H1 (cell line): ENCODE measurements around the gene IL6R. TPM values are rescaled to one million over a fixed set of nuclear protein-coding genes. Genes with fewer than 3 reads are reported as not detected.

Experiments used
- CTCF ChIA-PET: fragments of 300-600 bp; sonication (Branson Sonifier 250); formaldehyde crosslinking; loops from one replicate; lab custom pipeline; 2021; ENCODE audit not compliant: partially characterized antibody; lab: Charles Lee
- POLR2A ChIA-PET: fragments of 300-600 bp; sonication (Branson Sonifier 250); formaldehyde crosslinking; loops from one replicate; lab custom pipeline; 2021; ENCODE audit warnings: inconsistent platforms; ENCODE audit not compliant: partially characterized antibody; lab: Charles Lee
- DNase-seq, 2 experiments: peaks; one replicate each; pipeline versions ENCODE4 v3.0.0 to v3.0.0-alpha.2; 2010 to 2022; ENCODE audit warnings: low spot score in 2 of 2, low read depth in 1 of 2, mixed read lengths in 1 of 2
- FAIRE-seq: peaks from 2 replicates; lab custom pipeline; 2011; peaks lifted over from hg19 to GRCh38; lab: Jason Lieb, UNC
- H2AFZ ChIP-seq: 2 replicates; pipeline ENCODE4 v1.8.1; 2012; ENCODE audit warnings: low read length, inconsistent platforms
- H2AK5ac ChIP-seq: 2 replicates; pipeline ENCODE4 v1.6.1; 2013; ENCODE audit warnings: low read depth, low read length
- H2BK120ac ChIP-seq: replicated peaks from 2 replicates; pipeline ENCODE3; 2013; ENCODE audit warnings: low read depth, low read length, inconsistent platforms
- H2BK12ac ChIP-seq: 2 replicates; pipeline ENCODE4 v1.6.1; 2013; ENCODE audit warnings: low read depth, low read length
- H2BK15ac ChIP-seq: 2 replicates; pipeline ENCODE4 v1.6.1; 2013; ENCODE audit warnings: low read length
- H2BK20ac ChIP-seq: 2 replicates; pipeline ENCODE4 v1.6.1; 2013; ENCODE audit warnings: low read length
- H2BK5ac ChIP-seq: 2 replicates; pipeline ENCODE4 v1.6.1; 2013; ENCODE audit warnings: low read depth, low read length
- H3K14ac ChIP-seq: 2 replicates; pipeline ENCODE4 v1.6.1; 2013; ENCODE audit warnings: inconsistent platforms; ENCODE audit not compliant: insufficient read length
- H3K18ac ChIP-seq: 2 replicates; pipeline ENCODE4 v1.6.1; 2013; ENCODE audit warnings: low read length; ENCODE audit errors: extremely low read depth
- H3K23ac ChIP-seq: 2 replicates; pipeline ENCODE4 v1.6.1; 2013; ENCODE audit warnings: inconsistent platforms; ENCODE audit not compliant: insufficient read length
- H3K23me2 ChIP-seq: 2 replicates; pipeline ENCODE4 v1.6.1; 2013; ENCODE audit warnings: low read depth, low read length
- H3K27ac ChIP-seq: 2 replicates; pipeline ENCODE4 v1.6.1; 2011; ENCODE audit warnings: low read depth, low read length, inconsistent platforms
- H3K27me3 ChIP-seq, 4 experiments: replicated peaks in 1 of 4; 1 replicate in 1 of 4; 2 replicates in 3 of 4; pipeline versions ENCODE4 v1.6.1 to v1.8.1; 2011 to 2013; ENCODE audit warnings: low read length in 3 of 4, mild to moderate bottlenecking in 3 of 4, inconsistent platforms in 2 of 4, mixed read lengths in 2 of 4, moderate library complexity in 1 of 4; ENCODE audit not compliant: control insufficient read depth in 3 of 4, insufficient read depth in 3 of 4; ENCODE audit errors: extremely low read depth in 1 of 4
- H3K36me3 ChIP-seq, 4 experiments: 2 replicates each; pipeline versions ENCODE4 v1.6.1 to v1.8.1; 2011 to 2013; ENCODE audit warnings: mild to moderate bottlenecking in 4 of 4, low read length in 3 of 4, moderate library complexity in 2 of 4, control low read depth in 1 of 4, inconsistent platforms in 1 of 4; ENCODE audit not compliant: insufficient read depth in 4 of 4, control insufficient read depth in 2 of 4
- H3K4ac ChIP-seq: replicated peaks from 2 replicates; pipeline ENCODE3; 2013; ENCODE audit warnings: low read length, low read depth, mixed read lengths, inconsistent platforms; ENCODE audit not compliant: insufficient read length
- H3K4me1 ChIP-seq, 4 experiments: replicated peaks in 1 of 4; 1 replicate in 1 of 4; 2 replicates in 3 of 4; pipeline versions ENCODE4 v1.6.1 to v1.8.1; 2011 to 2013; ENCODE audit warnings: low read length in 3 of 4, inconsistent platforms in 2 of 4, mixed read lengths in 1 of 4; ENCODE audit not compliant: insufficient read depth in 4 of 4, control insufficient read depth in 3 of 4
- H3K4me2 ChIP-seq, 2 experiments: 2 replicates each; pipeline versions ENCODE4 v1.6.1 to v1.8.1; 2011 to 2013; ENCODE audit warnings: low read depth in 2 of 2, low read length in 2 of 2, control low read depth in 1 of 2, inconsistent platforms in 1 of 2, mild to moderate bottlenecking in 1 of 2; ENCODE audit not compliant: insufficient read depth in 1 of 2
- H3K4me3 ChIP-seq, 4 experiments: fragments of 200-600, 300-600 bp in 1 of 4; sonication (generic), shearing (Covaris generic), sonication (Bioruptor Twin) in 1 of 4; 2 replicates each; pipeline versions ENCODE4 v1.5.1 to v1.8.1; 2011 to 2016; ENCODE audit warnings: low read length in 4 of 4, low read depth in 3 of 4, control low read depth in 2 of 4, inconsistent platforms in 2 of 4, mild to moderate bottlenecking in 2 of 4, mixed read lengths in 1 of 4, moderate library complexity in 1 of 4; ENCODE audit not compliant: insufficient read depth in 2 of 4; ENCODE audit errors: extremely low read depth in 1 of 4
- H3K56ac ChIP-seq: replicated peaks from 2 replicates; pipeline ENCODE3; 2013; ENCODE audit warnings: low read depth, mild to moderate bottlenecking, mixed read lengths, low read length, inconsistent platforms; ENCODE audit not compliant: insufficient read length
- H3K79me1 ChIP-seq: 2 replicates; pipeline ENCODE4 v1.6.1; 2013; ENCODE audit warnings: low read depth, low read length, control low read depth
- H3K79me2 ChIP-seq, 2 experiments: 2 replicates each; pipeline versions ENCODE4 v1.6.1 to v1.8.1; 2012 to 2013; ENCODE audit warnings: low read length in 2 of 2, mild to moderate bottlenecking in 2 of 2, inconsistent platforms in 1 of 2; ENCODE audit not compliant: insufficient read depth in 2 of 2, control insufficient read depth in 1 of 2
- H3K9ac ChIP-seq, 4 experiments: replicated peaks in 1 of 4; 1 replicate in 1 of 4; 2 replicates in 3 of 4; pipeline versions ENCODE4 v1.6.1 to v1.8.1; 2011 to 2013; ENCODE audit warnings: low read depth in 3 of 4, low read length in 3 of 4, control low read depth in 2 of 4, mild to moderate bottlenecking in 2 of 4, moderate library complexity in 2 of 4, inconsistent platforms in 1 of 4; ENCODE audit errors: extremely low read depth in 1 of 4
- H3K9me3 ChIP-seq, 2 experiments: 2 replicates each; pipeline versions ENCODE4 v1.6.1 to v1.8.1; 2012 to 2013; ENCODE audit warnings: mild to moderate bottlenecking in 2 of 2, moderate library complexity in 2 of 2, control low read depth in 1 of 2, inconsistent platforms in 1 of 2, low read depth in 1 of 2, low read length in 1 of 2, mixed read lengths in 1 of 2; ENCODE audit not compliant: insufficient read depth in 2 of 2
- H4K20me1 ChIP-seq, 2 experiments: replicated peaks in 1 of 2; 2 replicates each; pipeline versions ENCODE3 to v1.8.1; 2011 to 2013; ENCODE audit warnings: inconsistent platforms in 2 of 2, low read length in 2 of 2, mild to moderate bottlenecking in 1 of 2; ENCODE audit not compliant: insufficient read depth in 2 of 2, control insufficient read depth in 1 of 2
- H4K5ac ChIP-seq: 2 replicates; pipeline ENCODE4 v1.6.1; 2013; ENCODE audit warnings: low read length, low read depth, mixed read lengths, inconsistent platforms; ENCODE audit not compliant: insufficient read length
- H4K8ac ChIP-seq: 2 replicates; pipeline ENCODE4 v1.8.0; 2013; ENCODE audit warnings: mild to moderate bottlenecking, moderate library complexity, low read length, inconsistent platforms; ENCODE audit not compliant: insufficient read depth; ENCODE audit errors: extremely low read depth
- H4K91ac ChIP-seq: replicated peaks from 2 replicates; pipeline ENCODE3; 2013; ENCODE audit warnings: low read length, mixed read lengths, inconsistent platforms; ENCODE audit not compliant: insufficient read length
- PHF8 ChIP-seq: fragments of 200-600 bp; sonication (generic); conservative IDR thresholded peaks from 2 replicates; pipeline ENCODE4 v1.7.1; 2012; ENCODE audit warnings: low read depth, mild to moderate bottlenecking, inconsistent platforms, low read length, moderate library complexity
- WGBS, 2 experiments: shearing (Covaris generic) in 1 of 2; methylation state at CpG; one replicate each; pipeline versions ENCODE4 v1.1.6 to v1.1.7; 2013 to 2015; ENCODE audit warnings: low lambda C conversion rate in 2 of 2, mixed read lengths in 2 of 2, inconsistent platforms in 1 of 2, low coverage in 1 of 2, missing lambda C conversion rate in 1 of 2; ENCODE audit not compliant: insufficient replicate concordance in 2 of 2, insufficient coverage in 1 of 2, insufficient read length in 1 of 2; ENCODE audit errors: extremely low coverage in 1 of 2, missing lambda C conversion rate in 1 of 2; 5-methylcytosine and 5-hydroxymethylcytosine counted together
- polyA plus RNA-seq, 7 experiments: library from polyadenylated mRNA; depleted of rRNA in 3 of 7; stranded (reverse) in 5 of 7; unstranded in 2 of 7; fragments of >200 nt in 5 of 7; fragments of 200-250 nt in 2 of 7; gene quantifications; 1 replicate in 5 of 7; 2 replicates in 1 of 7; 4 replicates in 1 of 7; pipeline versions ENCODE4 v1.2.1 to v1.2.3, GENCODE V29; 2011 to 2013; ENCODE audit warnings: missing spikeins in 2 of 7, mixed read lengths in 2 of 7
- total RNA-seq: library from RNA; stranded (reverse); fragmentation: NEBNext Ultra II Directional; extraction: Animal tissue kit (Norgen Biotek cat#: 25700); gene quantifications from 2 replicates; pipeline ENCODE4 v1.2.1, GENCODE V29; 2021

The IL6R gene
- total and polyA plus RNA-seq, 2 of the 8 experiments (the other 6 are each of a cell fraction or from before 2014, with no cell fraction given), result 2.3 to 3.0 TPM

DNA sequence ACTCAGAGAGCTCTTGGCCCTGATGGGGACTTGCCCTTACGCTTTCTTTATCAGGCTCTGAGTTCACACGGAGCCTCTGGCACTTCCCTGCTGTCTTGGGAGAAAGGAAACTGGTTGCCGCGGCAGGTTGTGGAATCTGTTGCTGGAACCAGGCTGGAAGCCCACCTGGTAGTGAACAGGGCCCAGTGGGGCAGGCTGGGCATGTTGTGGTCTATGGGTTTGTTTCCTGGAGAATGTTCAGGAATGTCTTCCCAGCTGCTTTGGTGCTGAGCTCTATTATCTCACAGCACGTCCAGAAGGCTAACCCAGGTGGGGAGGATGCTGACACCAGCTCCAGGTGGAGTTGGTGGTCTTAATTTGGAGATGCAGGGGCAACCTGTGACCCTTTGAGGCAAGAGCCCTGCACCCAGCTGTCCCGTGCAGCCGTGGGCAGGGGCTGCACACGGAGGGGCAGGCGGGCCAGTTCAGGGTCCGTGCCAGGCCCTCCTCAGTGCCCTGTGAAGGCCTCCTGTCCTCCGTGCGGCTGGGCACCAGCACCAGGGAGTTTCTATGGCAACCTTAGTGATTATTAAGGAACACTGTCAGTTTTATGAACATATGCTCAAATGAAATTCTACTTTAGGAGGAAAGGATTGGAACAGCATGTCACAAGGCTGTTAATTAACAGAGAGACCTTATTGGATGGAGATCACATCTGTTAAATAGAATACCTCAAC lies 63.5 kb downstream of the IL6R start:
- Histone ChIP-seq H3K4me1 (peaks cover 0 to 4% (median 1%) of the 10 kb centered on the region in 4 experiments; a peak in 4 of 7 replicates), H3K9me3 (no peaks in the 10 kb centered on the region)

More for the DNA sequence above, 63.5 kb downstream of the IL6R start:
- H2BK15ac ChIP-seq, result no peak overlapping the region
- H3K27ac ChIP-seq, result no peak overlapping the region
- no peak overlapping the region for H2BK5ac ChIP-seq
- no peaks in the 10 kb centered on the region for H3K79me2 ChIP-seq
- no peaks in the 10 kb centered on the region for H3K27me3 ChIP-seq
- no peak overlapping the region for H2BK120ac ChIP-seq
- no peak overlapping the region for H3K9ac ChIP-seq
- H3K79me1 ChIP-seq, result no peaks in the 10 kb centered on the region
- TF ChIP-seq PHF8, result no peak
- H3K23me2 ChIP-seq, result no peaks in the 10 kb centered on the region
- no peak overlapping the region for H3K18ac ChIP-seq
- POLR2A ChIA-PET, result interaction anchor here (0.9 to 1.1 kb wide), 3 partner anchors 45 to 140 kb away, joined by 3 read pairs; no protein-coding TSS in a partner anchor
- no peak overlapping the region for H3K56ac ChIP-seq
- no peak overlapping the region for H3K4me3 ChIP-seq
- H4K20me1 ChIP-seq, result no peaks in the 10 kb centered on the region
- H2AFZ ChIP-seq, result no peak overlapping the region
- no peak for DNase-seq
- H3K4me2 ChIP-seq, result no peak overlapping the region
- CTCF ChIA-PET, result interaction anchor here (0.8 to 4.8 kb wide), 7 partner anchors 12 to 139 kb away, joined by 3 to 30 read pairs (median 4); no protein-coding TSS in a partner anchor
- H4K91ac ChIP-seq, result no peak overlapping the region
- H3K36me3 ChIP-seq, result no peaks in the 10 kb centered on the region
- no peak overlapping the region for H2AK5ac ChIP-seq
- WGBS, 2 experiments, result 84% methylated on average over 12 of the region's 12 CpGs; no CpG with 5 or more reads in 1 of the 2 experiments
- H4K5ac ChIP-seq, result no peak overlapping the region
- no peak overlapping the region for H3K4ac ChIP-seq
- no peak overlapping the region; the same call in 1 of the 2 replicates for H2BK20ac ChIP-seq
- no peak overlapping the region for H3K14ac ChIP-seq
- no peak overlapping the region for H4K8ac ChIP-seq
- peak overlapping the region; percentile 27; the same call in 1 of the 2 replicates for H2BK12ac ChIP-seq
- no peak for FAIRE-seq
- H3K23ac ChIP-seq, result no peak overlapping the region
